ENCODE results near the gene MUC5AC.
A peak's percentile ranks its signal among the peaks of the same experiment; 100 is the strongest.
"Not testable (repeated sequence)": the region's sequence is repeated elsewhere in the genome, so short reads cannot be mapped to it uniquely, and the experiment has no call there.

MUC5AC gene

DNA sequence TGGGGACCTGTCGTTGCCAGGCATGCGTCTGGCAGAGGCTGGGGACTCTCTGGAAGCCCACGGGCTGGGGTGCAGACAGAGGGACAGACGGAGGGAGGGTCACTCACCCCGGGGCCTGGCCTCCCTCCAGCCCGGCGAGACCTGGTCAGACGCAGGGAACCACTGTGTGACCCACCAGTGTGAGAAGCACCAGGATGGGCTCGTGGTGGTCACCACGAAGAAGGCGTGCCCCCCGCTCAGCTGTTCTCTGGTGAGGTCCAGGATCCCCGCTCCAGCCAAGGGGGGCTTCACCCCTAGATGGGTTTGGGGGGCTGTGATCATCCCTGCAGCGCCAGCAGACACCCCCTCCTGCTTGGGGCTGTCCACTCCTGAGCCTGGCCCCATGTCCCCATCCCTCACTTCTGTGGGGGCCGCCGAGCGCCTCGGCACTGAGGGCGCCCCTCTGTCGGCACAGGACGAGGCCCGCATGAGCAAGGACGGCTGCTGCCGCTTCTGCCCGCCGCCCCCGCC lies 41.5 kb downstream of the MUC5AC start:
- no peak for DNase-seq

DNA sequence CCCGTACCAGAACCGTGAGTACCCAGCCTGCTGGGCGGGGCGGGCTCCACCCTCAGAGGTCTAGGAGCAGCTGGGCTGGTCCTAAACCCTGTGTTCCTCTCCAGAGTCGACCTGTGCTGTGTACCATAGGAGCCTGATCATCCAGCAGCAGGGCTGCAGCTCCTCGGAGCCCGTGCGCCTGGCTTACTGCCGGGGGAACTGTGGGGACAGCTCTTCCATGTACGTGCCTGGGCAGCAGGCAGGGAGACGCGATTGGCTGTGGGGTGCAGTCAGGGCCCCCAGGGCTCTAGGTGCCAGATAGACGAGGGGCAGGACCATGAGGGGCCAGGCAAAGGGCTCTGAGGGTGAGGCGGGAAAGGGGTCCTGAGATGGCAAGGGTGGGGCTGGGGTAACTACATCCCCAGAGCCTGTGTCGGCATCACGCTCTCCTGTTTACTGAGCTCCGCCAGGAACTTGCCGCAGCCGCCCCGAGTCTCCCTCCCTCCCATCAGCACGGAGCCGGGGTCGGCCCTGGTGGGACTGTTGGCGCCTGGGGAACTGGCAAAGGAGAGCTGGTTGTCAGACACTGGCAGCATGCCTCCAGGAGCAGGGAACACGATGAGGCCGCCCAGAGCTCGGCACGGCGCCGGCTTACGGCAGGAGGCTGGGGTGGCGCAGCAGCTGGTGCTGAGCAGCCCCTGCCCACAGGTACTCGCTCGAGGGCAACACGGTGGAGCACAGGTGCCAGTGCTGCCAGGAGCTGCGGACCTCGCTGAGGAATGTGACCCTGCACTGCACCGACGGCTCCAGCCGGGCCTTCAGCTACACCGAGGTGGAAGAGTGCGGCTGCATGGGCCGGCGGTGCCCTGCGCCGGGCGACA lies 42.2 kb downstream of the MUC5AC start:
- no peak for DNase-seq

DNA sequence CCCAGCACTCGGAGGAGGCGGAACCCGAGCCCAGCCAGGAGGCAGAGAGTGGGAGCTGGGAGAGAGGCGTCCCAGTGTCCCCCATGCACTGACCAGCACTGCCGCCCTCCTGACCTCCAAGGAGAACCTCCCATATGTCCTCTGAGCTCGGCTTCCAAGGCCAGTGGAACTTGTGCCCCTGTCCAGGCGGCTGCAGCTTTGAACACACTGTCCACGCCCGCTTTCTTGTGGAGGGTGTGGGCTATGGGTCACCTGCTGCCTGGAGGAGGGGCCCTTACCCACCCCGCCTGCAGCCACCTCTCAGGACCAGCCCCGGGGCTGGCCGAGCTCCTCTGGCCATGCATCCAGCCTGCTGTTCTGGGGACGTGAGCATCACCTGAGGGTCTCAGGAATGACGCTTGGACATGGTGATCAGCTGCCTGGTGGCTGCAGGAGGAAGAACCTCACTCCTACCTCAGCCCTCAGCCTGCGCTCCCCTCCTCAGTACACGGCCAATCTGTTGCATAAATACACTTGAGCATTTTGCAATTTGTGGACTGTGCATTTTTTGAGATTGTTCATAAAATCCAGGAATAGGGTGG lies 42.9 kb downstream of the MUC5AC start:
- no peak for DNase-seq

DNA sequence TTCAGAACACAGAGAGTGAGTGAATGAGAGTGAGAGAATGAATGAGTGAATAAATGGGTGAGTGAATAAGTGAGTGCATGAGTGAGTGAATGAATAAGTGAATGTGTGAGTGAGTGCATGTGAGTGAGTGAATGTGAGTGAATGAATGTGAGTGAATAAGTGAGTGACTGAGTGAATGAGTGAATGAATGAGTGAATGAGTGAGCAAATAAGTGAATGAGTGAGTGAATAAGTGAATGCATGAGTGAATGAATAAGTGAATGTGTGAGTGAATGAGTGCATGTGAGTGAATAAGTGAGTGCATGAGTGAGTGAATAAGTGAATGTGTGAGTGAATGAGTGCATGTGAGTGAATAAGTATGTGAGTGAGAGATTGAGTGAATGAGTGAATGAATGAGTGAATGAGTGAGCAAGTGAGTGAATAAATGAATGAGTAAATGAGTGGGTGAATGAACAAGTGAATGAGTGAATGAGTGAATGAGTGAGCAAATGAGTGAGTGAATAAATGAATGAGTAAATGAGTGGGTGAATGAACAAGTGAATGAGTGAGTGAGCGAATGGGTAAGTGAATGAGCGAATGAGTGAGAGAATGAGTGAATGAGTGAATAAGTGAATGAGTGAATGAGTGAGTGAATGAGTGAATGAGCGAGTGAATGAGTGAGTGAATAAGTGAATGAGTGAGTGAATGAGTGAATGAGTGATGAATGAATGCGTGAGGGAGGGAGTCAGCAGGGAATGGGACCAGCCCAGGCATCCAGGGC lies 43.8 kb downstream of the MUC5AC start:
- DNase-seq: no peak

DNA sequence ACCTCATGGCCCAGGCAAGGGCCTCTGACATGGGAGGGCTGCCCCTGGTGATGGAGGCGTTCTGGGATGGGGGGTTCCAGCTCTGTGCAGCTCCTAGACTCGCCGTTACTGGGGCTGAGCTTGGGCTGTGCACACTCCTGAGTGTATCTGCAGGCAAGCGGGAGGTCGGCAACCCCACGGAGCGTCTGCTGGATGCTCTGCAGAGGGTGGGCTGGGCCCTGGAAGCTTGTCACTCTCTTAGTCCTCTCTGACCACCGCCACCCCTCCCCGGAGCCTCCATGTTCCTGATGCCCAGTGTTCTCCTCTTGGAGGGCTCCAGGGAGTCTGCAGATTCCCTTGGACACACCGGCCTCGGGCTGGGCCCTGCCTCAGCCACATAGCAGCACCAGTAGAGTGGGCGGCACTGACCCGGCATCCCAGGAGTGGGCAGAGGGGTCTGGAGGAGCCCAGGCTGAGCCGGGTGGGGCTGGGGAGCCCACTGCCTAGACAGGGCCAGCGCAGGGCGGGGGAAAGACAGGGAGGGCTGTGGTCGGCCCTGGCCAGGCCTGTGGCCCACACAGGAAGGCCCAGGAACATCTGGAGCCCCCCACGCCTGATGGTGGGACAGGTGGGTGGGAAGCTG lies 44.5 kb downstream of the MUC5AC start:
- no peak for DNase-seq

DNA sequence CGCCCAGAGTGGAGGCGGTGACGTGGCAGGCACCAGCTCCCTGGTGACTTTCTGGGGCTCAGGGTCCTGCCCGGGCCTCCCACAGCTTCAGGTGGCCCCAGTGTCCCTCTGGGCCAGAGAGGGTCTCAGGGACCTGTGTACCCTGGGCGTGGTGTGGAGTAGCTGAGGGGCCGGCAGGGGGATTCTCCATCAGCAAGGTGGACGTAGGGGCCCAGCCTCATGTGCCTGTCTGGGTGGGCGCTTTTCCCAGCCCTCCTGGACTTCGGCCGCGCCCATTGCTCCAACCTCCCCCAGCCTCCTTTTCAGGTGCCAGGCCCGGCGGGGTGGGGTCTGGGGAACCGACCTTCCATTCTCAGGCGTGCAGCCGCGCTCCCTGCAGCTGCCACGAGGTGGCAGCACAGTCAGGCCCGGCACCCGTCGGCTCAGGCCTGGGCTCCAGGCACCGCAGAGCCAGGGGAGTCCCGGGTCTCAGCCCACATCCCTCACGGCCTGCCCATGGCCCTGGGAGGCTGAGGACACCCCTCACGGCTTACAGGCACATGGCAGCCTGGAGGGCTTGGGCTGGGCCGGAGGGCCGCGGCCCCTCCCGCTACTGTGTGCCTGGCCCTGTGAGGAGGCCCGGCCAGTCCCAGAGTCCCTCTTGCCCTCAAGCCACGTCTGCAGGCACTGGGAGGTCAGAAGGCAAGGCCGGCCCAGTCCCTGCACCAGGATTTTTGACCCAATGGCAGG lies 45.2 kb downstream of the MUC5AC start:
- DNase-seq: peak; percentile 61

DNA sequence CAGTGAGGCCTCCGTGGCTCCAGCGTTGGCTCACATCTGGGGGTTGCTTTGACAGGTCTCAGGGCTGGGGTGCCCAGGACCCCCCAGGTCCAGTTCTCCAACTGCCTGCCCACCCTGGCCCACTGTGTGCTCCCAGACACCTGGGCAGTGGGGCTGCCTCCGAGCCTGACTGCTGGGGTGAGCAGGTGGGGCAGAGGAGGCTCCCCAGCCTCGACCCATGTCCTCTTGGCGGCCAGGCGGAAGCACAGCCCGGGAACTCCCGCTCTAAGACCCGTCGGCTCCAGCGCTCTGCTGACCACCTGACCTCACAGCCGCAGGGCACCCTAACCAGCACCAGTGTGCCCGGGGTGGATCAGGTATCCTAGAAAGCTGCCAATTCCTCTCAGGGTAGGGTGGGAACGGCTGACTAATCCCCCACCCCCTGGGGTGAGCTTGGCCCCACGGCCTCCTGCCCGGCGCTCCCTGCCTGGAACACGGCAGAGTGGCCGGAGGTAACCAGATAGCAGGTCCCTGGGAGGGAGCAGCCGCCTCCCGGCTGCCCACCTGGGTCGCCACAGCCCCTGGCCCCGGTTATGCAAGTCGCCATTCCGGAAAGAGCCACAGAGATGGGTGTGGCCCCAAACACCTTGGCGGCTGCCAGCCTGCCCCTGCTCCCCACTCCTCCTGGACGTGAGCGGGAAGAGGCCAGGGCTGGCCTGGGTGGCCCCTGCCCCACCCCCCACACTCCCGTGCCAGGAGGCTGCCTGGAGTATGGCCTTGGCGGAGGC lies 45.9 kb downstream of the MUC5AC start:
- no peak for DNase-seq

DNA sequence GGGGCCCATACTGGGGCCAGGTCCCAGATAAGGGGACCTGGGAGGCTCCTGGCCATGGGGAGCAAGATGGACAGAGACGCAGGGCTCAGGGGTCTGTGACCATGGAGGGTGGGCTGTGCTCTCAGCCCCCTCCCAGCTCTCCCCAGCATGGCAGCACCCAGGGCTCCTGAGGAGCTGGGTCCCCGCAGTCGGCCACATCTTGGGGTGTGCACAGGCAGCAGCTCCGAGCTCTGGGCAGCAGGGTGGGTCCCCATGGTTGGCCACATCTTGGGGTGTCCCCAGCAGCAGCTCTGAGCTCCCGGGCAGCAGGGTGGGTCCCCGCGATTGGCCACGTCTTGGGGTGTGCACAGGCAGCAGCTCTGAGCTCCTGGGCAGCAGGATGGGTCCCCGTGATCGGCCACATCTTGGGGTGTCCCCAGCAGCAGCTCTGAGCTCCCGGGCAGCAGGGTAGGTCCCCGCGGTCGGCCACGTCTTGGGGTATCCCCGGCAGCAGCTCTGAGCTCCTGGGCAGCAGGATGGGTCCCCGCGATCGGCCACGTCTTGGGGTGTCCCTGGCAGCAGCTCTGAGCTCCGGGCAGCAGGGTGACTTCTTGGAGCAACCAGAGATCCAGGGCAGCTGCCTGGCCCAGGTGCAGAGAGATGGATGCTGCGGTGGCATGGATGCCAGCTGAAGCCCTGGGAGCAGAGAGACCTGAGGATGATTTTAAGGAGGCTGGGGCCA lies 46.8 kb downstream of the MUC5AC start:
- DNase-seq: no peak

DNA sequence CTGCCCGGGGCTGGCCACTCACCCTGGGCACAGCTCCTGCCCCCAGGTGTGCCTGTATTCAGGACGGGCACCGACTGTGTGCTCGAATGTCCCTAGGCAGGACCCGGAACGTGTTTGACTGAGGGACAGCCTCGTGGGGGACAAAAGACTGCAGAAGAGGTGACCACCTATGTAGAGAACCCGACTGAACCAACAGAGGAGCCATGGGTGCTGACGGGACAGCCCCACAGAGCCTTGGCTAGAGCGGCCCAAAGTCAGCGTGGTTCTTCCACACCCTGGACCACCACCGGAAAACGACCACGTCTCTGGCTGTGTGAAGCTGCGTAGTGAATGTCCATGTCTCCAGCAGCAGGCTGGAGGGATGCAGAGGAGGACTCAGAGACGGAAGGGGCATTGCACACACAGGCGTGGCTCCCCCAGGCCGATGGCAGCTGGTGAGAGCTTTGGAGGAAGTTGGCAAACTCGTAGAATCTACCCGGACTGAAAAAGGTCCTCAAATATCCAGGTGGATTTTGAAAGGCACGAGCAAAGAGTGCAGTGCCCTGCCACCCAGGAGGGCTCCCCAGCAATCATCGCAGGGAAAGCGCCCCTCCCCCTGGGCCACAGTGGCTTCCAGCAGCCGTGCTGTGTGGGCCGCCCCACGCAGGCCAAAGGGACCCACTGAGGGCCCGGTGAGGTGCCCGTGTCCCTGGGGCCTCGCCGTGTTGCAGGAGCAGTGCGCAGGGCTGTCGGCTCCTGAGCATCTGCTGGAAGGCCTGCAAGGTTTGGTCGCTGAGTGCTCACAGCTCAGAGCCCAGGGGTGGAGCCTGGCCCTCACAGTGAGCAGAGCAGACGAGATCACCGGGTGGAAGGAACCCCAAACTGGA lies 47.6 kb downstream of the MUC5AC start:
- no peak for DNase-seq

DNA sequence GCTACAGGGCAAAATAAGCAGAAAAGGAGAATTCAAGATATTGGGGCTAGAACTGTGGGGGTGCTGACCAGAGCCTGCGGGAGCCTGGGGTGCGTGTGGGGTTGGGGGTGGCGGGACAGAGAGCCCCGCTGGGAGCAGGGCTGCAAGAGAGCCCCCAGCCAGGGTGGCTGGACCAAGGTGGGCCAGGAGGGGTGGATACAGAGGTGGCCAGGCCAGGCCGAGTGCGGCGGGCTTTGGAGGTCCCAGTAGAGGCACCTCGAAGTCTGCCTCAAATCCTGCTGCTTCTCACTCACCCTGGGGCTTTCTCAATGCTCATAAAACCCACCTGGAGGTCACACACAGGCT lies 48.2 kb downstream of the MUC5AC start:
- no peak for DNase-seq

DNA sequence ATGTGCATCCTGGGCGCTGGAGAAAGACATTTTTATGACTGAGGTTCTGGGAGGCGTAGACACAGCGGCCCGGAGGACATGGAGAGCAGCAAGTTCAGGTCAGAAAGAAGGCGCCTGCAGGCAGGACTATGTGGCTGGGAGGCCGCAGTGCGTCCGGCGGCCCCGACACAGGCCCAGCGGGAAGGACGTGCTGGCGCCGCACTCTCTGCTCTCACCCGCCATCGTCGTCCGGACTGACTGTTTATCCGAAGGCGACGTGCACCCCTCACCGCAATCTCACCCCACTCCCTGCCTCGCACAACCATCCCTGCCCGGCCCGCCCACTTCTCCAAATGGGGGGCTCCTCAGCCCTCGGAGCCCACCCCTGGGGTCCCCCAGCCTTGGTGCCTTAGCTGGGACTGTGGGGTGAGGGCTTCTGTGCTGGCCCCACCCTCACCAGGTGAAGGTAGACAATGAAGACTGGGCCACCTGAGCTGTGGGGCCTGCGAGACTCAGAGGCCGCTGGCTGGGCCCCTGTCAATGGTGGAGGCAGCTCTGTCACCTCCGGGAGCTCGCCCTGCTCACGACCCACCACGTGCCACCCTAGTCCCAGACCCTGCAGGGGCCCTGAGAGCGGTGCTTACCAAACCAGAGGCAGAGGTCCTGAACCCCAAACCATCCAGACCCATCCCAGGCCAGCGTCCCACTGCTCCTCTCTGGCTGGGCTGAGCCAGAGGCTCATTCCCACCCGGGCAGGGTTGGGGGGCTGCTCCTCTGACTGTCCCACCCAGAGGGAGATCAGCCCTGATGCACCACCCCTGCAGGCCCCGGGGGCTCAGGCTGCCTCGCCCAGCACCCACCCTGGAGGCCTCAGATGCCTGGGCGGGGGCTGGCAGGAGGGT lies 48.9 kb downstream of the MUC5AC start:
- DNase-seq: no peak

DNA sequence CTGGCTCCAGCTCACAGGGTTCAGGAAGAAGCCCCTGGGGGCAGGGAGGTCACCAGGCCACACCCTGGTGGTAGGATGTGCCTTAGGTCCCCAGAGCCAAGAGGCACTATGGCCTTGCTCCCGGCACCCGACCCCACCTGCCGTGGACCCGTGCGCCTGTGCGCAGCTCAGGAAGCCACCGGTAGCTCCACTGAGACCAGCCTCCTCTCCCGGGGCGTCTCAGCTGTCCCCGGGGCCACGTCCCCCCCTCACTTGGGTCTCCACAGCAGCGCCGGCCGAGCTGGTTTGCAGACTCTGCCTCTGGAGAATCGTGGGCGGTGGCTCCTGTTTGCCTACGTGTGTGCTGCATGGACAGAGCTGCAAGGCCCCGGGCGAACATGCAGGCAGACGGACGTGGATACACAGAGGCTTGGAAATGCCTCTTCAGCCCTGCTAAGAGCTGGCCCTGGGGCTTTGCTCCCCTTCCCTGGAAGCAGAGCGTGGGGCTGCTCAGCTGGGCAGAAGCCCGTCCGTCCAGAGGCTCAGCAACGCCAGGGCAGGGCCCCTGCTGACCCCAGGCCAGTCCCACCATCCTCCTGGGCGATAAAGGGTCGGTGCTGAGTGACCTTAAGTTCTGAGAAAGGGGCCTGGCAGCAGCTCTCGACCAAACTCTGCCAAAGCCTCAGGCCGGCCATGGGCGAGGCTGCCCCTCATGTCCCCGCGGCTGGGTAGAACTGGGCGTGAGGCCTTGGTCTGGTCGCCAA lies 49.8 kb downstream of the MUC5AC start:
- DNase-seq: no peak

DNA sequence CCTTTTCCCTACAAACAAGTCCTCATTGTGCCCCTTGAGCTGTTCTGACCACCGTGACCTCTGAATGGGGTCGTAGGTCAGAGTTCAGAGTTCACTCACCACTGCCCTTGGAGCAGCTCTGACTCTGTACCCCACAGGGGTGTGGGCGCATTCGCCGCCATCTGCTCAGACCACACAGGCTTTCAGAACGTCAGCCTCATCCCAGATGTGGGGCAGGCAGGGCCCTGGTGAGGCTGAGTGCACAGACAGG lies 50.3 kb downstream of the MUC5AC start:
- no peak for DNase-seq

DNA sequence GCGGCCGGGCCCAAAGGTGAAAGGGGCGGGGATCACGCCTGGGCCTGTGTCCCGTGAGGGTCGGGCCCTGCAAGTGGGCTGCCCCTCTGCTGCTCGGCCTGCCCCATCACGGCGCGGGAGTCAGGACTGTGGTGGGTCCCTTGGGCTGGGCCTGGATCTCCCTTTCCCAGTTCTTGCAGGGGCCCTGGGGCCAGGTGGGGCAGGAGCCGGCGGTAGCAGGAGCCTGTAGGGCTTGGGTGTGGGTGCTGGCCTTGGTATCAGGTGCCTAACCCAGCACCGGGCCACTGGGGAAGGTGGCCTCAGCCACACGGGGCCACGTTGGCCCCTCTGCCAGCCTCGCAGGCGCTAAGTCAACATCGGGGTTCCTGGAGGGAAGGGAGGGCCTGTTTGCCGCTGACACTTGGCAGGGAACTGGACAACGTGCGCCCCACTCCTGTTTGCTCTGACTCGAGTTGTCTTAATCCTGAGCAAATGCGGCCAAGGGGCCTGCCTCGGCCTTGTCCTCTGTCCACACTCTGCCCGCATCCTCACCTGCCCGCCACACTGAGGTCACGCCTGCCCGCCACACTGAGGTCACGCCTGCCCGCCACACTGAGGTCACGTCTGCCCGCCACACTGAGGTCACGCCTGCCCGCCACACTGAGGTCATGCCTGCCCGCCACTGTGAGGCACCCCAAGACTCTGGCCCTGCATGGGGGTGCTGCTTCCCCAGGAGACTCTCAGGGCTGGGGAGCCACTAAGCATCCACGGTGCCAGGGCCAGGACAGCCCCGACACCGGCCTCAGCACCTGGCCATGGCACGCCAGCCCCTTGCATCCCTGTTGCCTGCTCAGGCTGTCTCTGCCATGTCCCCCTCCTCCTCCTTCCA lies 50.9 kb downstream of the MUC5AC start:
- DNase-seq: no peak

DNA sequence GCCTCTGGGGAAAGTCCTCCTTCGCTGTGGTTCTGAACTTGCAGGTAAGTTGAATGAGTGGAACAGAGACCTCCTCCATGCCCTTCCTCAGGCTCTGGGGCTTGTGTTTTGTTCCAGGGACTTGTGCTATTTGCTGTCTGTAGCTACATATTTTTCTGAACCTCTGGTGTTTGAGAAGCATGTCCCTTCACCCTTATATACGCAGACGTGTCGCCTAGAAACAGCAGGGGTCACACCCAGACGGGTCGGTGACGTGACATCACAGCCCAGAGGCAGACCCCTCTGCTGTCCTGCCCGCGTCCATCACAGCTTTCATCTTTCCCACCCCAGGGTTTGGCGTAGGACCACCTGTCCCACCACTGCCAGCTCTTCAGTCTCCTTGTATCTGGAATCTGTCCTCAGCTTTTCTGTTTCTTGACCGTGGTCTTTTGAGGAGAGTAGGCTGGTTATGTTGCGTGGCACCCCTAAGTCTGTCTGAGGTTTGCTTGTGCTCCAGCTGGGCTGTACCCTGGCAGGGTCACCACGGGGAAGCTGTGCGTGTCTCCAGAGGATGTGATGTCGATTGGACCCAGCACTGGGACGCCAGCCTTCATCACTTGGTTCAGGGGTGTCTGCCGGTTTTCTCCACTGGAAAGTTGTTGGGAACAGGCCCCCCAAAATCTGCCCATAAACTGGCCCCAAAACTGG lies 51.8 kb downstream of the MUC5AC start:
- DNase-seq: no peak

DNA sequence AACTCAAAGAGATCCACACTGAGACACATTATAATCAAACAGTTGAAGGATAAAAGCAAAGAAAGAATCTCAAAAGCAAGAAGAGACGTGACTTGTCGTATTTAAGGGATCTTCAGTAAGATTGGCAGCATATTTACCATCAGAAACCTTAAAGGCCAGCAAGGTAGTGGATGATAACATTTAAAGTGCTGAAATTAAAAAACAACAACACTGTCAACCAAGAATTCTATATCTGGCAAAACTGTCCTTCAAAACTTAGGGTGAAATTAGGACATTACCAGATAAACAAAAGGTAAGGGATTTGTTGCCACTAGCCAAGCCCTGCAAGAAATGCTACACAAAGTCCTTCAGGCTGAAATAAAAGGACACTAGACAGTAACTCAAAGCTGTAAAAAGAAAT lies 54.1 kb downstream of the MUC5AC start:
- DNase-seq: no peak

DNA sequence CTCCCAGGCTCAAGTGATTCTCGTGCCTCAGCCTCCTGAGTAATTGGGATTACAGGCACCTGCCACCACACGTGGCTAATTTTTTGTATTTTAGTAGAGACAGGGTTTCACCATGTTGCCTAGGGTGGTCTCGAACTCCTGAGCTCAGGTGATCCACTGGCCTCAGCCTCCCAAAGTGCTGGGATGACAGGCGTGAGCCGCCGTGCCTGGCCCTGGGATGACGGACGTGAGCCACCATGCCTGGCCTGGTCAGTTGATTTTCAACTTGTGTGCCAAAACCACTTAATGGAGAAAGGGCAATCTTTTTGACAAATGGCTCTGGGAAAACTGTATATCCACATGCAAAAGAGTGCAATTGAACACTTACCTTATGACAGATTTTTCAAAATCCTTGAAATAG lies 58.1 kb downstream of the MUC5AC start:
- not testable (repeated sequence) for DNase-seq

All from suppressor macrophage treated with lipopolysaccharide for 4 hours (primary cell).